Measurements from ENCODE around the gene NBDY.
"Not testable (repeated sequence)": the region's sequence is repeated elsewhere in the genome, so short reads cannot be mapped to it uniquely, and the experiment has no call there.

NBDY gene, protein sequence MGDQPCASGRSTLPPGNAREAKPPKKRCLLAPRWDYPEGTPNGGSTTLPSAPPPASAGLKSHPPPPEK

DNA sequence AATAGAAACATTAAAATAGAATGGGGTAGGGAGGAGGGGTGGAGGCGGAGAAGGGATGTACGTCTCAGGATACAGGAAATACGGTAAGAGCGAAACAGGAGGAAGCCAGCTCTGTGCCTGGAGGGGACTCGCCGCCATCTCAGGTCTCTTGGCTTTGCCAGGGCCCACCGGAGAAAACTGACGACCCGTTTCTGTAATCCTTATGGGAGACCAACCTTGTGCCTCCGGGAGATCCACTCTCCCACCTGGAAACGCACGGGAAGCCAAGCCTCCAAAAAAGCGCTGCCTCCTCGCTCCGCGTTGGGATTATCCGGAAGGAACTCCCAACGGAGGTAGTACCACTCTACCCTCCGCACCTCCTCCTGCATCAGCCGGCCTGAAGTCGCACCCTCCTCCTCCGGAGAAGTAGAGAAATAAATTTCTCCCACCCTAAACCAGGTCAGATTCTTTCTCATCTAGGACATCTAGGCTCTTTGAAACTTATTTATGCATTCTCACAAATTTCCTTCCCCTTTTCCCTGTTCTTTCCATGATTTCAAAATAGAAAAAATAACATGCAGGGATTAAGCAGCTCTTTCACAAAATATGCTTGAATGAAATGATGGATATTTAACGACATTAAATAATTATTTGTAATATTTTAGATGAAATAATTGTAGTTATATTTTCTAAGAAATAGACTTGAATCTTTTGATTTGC, at the start of gene NBDY:
NBDY (plus strand) TSS at position 92 of the 699 bp plus-strand sequence; CDS start at position 203, 111 bp downstream.
- TF ChIP-seq, protein P1, sequence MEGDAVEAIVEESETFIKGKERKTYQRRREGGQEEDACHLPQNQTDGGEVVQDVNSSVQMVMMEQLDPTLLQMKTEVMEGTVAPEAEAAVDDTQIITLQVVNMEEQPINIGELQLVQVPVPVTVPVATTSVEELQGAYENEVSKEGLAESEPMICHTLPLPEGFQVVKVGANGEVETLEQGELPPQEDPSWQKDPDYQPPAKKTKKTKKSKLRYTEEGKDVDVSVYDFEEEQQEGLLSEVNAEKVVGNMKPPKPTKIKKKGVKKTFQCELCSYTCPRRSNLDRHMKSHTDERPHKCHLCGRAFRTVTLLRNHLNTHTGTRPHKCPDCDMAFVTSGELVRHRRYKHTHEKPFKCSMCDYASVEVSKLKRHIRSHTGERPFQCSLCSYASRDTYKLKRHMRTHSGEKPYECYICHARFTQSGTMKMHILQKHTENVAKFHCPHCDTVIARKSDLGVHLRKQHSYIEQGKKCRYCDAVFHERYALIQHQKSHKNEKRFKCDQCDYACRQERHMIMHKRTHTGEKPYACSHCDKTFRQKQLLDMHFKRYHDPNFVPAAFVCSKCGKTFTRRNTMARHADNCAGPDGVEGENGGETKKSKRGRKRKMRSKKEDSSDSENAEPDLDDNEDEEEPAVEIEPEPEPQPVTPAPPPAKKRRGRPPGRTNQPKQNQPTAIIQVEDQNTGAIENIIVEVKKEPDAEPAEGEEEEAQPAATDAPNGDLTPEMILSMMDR (conservative IDR thresholded peaks at IDR 0.05) = no peak
- H3K27ac ChIP-seq = peak within 1 kb of the TSS; percentile 78

DNA sequence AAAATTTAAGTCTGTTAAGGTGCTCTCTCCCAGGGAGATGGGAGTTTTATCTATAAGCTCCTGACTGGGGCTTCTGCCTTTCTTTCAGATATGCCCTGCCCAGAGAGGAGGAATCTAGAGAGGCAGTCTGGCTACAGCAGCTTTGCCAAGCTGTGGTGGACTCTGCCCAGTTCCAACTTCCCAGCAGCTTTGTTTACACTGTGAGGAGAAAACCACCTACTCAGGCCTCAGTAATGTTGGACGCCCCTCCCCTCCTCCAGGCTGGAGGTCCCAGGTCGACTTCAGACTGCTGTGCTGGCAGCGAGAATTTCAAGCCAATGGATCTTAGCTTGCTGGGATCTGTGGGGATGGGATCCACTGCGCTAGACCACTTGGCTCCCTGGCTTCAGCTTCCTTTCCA, 24.5 kb upstream of the NBDY start:
- not testable (repeated sequence) for H3K27ac ChIP-seq

DNA sequence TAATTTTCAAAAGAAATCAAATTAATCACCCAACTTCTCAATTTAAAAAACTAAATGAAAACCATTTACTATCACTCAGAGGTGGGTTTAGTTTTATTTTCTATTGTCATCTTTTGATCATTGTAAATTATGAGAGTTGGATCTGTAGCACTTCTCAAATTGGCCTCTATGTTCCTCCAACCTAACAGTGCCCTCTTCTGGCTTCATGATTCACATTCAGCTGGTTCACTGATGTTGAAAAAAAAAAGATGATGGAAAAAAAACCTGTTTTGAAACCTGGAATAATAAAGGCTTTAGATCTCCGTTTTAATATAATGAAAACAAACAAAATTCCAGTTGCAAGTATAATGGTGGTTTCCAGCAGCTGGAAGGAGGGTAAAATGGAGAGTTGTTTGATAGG, 2.4 kb upstream of the NBDY start:
- H3K27ac ChIP-seq = no peak overlapping the region
- TF ChIP-seq, protein P1 (conservative IDR thresholded peaks at IDR 0.05) = peak; percentile 78

DNA sequence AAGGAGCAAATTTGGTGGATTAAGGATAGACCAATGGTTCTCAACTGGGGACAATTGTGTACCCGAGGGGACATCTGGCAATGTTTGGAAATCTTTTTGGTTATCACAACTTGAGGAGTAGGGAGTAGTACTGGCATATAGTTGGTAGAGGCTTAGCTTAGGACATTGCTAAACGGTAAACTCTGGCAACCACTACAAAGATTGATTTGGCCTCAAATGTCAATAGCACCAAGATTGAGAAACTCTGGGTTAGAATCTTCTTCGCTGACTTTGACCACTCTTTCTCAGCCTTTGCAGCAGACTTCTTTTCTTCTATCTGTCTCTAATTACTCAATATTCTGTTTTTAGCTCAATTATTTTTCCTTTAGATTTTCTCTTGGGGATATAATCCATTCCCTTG, 1.5 kb upstream of the NBDY start:
- TF ChIP-seq, protein P1 (conservative IDR thresholded peaks at IDR 0.05) = no peak

DNA sequence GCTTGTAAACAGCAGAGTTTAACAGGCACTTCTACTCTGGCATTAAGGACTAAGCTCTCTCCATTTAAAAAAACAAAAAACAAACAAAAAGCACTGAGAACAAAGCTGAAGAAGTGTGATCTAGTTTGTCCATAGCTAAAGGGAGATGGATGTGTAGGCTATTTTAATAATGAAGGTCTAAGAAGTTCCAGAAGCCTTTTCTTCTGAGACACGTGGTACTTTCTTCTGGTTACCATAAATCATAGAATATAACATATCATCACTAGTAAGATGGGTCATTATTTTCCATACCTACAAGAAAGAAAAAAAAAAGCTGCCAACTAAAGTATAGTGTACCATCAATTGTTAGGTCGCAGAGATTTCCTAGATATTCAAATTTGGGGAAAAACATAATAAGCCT, 722 bp upstream of the NBDY start:
- TF ChIP-seq, protein P1 (conservative IDR thresholded peaks at IDR 0.05) = no peak
- H3K27ac ChIP-seq = peak overlapping the region; percentile 78

More for the DNA sequence above, 1.5 kb upstream of the NBDY start:
- H3K27ac ChIP-seq = peak overlapping the region; percentile 78

DNA sequence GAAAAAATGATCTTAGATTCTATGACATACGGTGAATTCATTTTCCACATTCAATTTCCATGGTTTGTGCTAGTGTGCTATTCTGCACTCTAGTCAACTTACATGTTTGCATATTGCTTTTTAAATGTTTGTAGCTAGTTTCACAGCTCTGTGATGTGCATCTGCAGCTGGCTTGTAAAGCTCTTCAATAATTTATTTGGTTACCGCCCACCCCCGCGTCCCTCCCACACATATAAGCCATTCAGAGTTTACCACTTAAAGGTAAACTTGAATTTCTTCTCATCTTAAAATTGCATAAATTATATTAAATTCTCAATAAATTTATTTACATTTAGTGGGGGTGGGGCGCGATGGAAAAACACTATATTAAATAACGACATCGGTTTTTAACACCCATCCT, 291 bp upstream of the NBDY start:
- H3K27ac ChIP-seq = peak overlapping the region; percentile 78

DNA sequence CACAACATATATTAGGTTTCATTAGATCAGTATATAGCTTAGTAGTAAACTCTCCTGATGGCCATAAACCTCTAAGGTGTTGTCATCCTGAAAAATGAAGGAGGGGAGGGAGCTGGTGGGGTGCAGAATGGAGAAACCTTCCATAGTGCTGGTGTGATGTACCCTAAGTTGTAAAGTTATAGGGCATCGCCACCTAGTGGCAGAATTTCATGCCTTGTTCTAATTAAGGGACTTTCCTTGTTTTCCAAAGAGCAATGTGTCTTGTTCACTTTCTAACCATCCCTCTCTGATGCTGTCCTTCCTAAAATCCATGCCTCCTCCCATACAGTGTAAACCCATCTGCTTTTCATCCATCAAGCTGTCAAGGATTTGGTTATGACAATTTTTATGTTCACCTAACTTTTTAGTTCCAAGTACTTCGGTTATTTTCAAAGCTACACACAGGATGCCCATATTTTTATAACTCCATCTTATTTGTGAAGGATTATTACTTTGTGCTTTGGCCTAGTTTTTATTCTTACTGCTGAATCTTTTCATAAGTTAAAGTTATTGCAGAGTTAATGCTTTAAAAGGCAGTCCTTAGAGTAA, 4.5 kb downstream of the NBDY start:
- H3K27ac ChIP-seq = no peak overlapping the region
- TF ChIP-seq, protein P1 (conservative IDR thresholded peaks at IDR 0.05) = peak; percentile 60

More for the DNA sequence above, 291 bp upstream of the NBDY start:
- TF ChIP-seq, protein P1 (conservative IDR thresholded peaks at IDR 0.05) = no peak

DNA sequence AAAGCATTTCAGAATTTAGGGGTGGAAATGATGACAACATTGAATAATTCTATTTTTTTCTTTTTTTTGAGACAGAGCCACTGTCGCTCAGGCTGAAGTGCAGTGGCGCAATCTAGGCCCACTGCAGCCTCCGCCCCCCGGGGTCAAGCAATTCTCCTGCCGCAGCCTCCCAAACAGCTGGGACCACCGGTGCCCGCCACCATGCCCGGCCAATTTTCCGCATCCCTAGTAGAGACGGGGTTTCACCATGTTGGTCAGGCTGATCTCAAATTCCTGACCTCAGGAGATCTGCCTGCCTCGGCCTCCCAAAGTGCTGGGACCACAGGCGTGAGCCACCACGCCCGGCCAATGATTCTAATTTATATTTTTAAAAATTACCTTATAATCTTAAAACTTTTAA, 7.2 kb downstream of the NBDY start:
- TF ChIP-seq, protein P1 (conservative IDR thresholded peaks at IDR 0.05) = no peak

More for the DNA sequence above, 7.2 kb downstream of the NBDY start:
- H3K27ac ChIP-seq = no peak overlapping the region
